ENCODE data around the gene ELMO1.

Gene ELMO1, protein sequence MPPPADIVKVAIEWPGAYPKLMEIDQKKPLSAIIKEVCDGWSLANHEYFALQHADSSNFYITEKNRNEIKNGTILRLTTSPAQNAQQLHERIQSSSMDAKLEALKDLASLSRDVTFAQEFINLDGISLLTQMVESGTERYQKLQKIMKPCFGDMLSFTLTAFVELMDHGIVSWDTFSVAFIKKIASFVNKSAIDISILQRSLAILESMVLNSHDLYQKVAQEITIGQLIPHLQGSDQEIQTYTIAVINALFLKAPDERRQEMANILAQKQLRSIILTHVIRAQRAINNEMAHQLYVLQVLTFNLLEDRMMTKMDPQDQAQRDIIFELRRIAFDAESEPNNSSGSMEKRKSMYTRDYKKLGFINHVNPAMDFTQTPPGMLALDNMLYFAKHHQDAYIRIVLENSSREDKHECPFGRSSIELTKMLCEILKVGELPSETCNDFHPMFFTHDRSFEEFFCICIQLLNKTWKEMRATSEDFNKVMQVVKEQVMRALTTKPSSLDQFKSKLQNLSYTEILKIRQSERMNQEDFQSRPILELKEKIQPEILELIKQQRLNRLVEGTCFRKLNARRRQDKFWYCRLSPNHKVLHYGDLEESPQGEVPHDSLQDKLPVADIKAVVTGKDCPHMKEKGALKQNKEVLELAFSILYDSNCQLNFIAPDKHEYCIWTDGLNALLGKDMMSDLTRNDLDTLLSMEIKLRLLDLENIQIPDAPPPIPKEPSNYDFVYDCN

DNA sequence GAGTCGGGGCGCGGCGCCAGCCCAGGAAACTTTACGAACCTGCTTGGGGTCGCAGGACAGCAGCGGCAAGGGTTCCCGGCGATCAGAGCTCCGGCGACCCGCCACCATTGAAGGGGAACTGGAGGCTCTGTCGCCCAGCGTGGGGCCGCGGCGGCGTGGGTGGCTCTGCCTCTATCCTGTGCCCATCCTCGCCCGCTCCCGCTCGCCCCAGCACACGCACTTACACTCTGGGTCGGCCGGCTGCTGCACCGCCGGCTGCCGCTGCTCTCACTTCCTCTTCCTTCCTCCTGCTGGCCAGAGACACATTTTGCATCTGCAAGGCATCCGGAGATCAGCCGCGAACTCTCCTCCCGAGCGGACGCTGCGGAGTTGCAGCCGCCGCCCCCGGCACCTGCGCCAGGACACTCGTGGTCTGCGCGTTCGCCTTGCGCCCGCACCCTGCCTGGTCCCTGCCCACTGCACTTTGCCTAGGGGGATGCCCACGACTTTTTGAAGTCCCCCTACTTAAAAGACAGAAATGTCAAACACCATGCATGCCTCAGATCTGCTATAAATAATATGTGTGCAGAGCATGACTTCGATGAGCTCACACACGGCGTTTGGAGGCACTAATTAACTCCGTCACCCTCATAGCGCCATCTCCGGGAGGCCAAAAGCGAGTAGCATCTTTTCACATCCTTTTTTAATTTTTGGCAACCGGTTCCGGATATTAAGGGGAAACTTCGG is at the start of gene ELMO1:
TSS of gene ELMO1 (minus strand) at position 229 of the 726 bp plus-strand sequence. CDS start 106,174 bp downstream, outside the sequence.
- DNase-seq, result no peak

- no peak for DNase-seq
Measured at GRCh38 chr7:37497576-37497975, 48.9 kb upstream of the ELMO1 start.

DNA sequence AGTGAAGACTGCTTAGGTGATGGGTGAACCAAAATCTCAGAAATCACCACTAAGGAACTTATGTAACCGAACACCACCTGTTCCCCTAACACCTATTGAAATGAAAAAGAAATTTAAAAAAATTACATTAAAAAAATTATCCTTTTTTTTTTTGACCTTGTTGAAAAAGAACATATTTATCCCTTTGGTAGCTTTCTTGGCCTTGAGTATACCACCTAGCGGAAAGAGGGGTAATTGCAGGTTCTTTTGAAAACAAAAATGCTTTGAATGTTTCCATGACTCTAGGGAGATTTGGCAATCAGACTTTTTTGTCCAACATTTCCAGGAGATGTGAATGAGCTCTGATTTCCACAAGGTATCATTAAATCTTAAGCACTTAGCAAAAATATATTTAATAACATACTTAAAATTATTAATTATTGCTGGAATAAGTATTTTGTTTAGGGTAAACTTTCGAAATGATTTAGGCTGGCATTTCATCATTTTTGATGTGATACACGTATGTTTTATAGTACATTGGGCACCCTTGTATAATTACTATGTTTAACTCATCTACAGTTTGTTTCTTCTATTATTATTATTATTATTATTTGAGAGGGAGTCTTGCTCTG is 47.0 kb upstream of the ELMO1 start:
- no peak for DNase-seq

DNA sequence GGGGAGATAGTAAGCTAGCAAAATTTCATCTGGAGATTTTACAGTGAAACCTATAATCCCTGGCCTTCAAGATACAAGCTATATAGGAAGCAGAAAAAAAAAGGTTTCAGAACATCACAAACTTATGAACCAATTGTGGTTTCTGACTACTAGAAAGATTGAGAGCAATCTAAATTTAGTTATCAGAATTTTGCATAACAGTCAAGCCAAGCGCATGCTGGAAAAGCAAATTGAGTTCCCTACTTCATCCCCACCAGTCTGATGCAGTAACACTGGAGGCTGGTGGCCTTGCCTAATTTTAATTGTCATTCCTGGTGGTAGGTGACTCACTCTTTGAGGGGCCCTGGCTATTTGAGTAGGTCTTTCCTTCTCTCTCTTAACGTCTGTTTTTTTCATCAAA is 46.3 kb upstream of the ELMO1 start:
- no peak for DNase-seq

DNA sequence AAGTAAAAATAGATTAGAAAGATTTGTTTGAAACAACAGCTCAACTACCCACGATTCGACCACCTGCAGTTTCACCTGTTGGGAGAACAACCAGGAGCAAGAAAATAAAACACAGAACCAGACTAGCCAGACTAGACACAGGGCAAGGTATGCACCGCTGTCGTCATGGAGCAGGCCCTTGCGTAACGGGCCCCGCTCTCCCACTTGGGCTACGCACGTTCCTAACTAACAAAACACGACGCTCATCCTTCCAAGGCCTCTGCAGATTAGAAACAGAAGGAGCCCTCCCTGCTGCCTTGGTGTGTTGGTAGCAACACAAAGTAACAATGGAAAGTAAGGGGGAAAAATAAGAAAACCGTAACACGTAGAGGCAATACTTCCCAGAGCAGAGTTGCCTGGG is 45.1 kb upstream of the ELMO1 start:
- no peak for DNase-seq

- DNase-seq, result no peak
Measured at GRCh38 chr7:37493123-37493522, 44.5 kb upstream of the ELMO1 start.

DNA sequence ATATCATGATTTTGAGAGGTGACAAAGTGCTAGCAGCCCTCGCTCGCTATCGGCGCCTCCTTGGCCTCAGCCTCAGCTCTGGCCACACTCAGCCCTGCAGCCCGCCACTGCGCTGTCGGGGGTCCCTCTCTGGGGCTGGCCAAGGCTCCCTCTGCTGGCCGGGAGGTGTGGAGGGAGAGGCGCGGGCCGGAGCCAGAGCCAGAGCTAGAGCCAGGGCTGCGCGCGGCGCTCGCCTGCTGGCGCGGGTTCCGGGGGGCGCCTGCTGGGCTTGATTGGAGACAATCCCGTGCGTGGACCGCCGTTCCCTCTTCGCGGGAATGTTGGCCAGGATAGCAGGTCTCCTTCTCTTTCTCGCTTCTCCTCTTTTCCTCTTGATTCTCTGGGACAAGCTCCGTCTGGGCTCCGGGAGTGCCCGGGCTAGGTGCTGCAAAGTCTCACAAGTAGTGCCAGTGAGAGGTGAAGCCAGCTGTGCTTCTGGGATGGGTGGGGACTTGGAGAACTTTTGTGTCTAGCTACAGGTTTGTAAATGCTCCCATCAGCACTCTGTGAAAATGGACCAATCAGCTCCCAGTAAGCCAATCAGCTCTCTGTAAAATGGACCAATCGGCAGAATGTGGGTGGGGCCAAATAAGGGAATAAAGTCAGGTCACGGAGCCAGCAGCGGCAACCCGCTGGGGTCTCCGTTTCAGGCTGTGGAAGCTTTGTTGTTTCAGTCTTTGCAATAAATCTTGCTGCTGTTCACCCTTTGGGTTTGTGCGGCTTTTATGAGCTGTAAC is 43.4 kb upstream of the ELMO1 start:
- no peak for DNase-seq

DNA sequence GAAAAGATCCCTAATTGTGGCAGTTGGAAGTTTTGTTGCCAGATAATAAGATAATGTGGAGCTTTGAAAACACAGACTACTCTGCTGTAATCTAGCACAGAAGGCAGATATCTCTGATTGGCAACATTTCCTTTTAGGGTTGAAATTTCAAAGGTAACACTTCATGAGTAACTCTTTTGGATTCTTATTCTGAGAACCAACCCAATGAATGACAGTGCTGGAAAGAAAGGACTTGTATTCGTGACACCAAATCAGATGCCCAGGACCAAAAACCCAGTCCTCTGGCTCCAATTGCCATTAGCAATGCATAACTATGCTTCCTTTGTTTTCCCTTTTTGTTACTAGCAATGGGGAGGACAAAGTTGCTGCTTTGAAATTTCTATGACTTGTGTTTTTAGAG is 41.0 kb upstream of the ELMO1 start:
- DNase-seq, result no peak

DNA sequence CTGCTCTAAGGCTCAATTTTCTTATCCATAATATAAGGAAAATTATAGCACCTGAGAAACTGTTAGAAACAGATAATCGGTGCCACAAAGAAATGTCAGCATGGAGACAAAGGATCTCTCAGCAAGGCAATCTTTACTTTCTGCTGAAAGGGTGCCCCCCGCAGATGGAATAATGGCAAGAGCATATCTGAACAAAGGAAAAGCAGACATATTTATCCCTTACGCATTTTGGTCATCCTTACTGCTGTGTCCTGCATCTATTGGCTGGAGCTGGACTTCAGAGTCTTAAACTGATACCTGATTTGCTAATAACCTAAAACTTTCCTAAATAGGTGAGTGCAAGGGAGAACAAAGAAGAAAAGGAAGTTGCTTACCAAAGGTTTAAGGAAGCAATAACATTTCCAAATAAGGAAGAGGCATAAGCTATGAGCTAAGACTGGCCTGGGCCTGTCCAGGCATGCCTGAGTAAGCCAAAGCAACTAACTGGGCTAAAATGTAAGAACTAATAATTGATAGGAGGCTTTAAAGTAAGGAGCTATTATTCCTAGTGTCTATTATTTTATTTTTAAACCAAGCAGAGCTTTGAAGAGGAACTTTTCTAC is 39.6 kb upstream of the ELMO1 start:
- no peak for DNase-seq

GRCh38 chr7:37484426-37485073 is 35.9 kb upstream of the ELMO1 start:
- DNase-seq, result no peak

- no peak for DNase-seq
Measured at GRCh38 chr7:37483627-37484026, 35.0 kb upstream of the ELMO1 start.

GRCh38 chr7:37482953-37483352 is 34.3 kb upstream of the ELMO1 start:
- DNase-seq, result no peak

DNA sequence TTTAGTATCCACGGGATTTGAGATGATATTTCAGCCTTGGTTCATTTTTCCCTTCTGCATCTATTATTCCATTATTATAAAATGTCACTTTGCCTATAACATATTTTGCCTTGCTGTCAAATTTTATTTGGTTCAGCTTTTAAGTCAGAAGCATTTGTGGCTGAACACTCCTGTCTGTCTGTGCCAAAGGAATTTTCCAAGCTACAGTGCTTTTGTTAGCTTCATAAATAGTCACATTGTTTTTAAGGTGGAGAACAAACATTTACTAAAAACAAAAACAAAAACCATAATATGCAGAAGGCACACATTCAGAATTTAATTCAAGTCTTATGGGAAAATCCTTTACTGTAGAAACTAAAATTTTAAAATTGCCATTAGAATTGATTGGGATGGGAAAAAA is 33.8 kb upstream of the ELMO1 start:
- DNase-seq, result no peak

- no peak for DNase-seq
Measured at GRCh38 chr7:37481722-37482288, 33.1 kb upstream of the ELMO1 start.

- DNase-seq, result no peak
Measured at GRCh38 chr7:37481154-37481553, 32.5 kb upstream of the ELMO1 start.

DNA sequence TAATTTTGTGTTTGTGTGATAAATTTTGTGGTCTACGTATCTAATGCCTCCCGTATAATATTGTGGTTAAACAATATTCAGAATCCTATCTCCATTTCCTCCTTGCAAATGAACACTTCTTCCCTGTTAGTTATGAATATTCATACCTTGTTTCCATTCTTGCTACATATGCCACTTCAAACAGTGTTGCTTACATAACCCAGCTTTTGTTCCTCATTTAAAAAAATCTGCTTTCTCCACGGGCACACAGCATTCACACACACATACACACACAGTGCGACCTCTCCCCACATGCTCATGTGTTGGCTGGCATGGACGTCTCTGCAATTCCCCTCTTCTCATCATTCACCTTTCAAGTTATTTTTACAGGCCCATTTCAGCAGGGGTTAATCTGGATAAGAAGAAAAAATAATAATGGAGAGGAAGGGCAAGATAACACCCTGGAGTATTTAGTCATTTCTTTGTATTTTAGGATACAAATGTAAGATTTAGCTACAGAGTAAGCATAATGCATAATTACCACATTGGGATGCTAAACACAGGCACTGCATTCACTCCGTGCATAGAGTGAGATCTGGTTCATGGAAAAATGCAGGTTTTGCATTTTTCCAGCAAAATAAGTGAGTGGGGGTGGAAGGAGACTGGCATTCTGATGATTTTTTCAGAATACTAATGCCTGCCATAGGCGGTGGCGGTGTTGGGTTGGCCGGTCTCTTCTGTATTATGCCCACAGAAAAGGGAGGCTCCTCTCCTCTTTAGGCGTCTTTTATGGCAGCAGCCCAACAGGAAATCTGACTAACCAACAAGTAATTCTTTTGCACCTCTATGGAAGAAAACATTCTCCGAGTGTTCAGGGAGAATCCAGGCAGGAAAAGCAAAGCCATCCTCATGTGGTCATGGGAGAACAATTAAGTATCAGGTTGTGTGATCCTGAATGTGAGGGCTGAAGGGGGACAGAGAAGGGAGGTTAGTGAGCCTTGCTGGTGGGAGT is 31.7 kb upstream of the ELMO1 start:
- DNase-seq, result no peak

GRCh38 chr7:37476881-37477450 is 28.3 kb upstream of the ELMO1 start:
- DNase-seq, result no peak

- DNase-seq, result no peak
Measured at GRCh38 chr7:37476428-37476827, 27.8 kb upstream of the ELMO1 start.

- no peak for DNase-seq
Measured at GRCh38 chr7:37475646-37476045, 27.0 kb upstream of the ELMO1 start.
